Measurements from ENCODE around the gene TAGLN.

DNA sequence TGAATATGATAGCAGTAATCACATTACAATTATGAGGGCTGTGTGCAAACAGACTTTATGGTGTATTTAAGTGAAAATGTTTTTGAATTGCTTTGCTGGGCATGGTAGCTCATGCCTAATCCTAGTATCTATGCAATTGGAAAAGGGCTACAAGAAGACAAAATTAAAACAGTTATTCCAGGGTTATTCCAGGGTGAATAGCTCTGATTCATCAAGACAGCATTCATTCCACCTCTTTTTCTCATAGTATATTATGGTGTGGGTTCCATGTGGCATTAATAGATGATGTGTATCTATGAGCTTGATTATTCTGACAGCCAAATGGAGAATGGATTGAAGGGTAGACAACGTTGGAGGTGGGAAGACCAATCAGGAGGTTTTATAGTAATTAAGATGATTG is 32.7 kb upstream of the TAGLN start:
- TF ChIP-seq EZH2 (IDR thresholded peaks at IDR 0.05; ENCODE audit: borderline replicate concordance, low read depth, low read length, severe bottlenecking), result no peak
- TF ChIP-seq, protein P1, sequence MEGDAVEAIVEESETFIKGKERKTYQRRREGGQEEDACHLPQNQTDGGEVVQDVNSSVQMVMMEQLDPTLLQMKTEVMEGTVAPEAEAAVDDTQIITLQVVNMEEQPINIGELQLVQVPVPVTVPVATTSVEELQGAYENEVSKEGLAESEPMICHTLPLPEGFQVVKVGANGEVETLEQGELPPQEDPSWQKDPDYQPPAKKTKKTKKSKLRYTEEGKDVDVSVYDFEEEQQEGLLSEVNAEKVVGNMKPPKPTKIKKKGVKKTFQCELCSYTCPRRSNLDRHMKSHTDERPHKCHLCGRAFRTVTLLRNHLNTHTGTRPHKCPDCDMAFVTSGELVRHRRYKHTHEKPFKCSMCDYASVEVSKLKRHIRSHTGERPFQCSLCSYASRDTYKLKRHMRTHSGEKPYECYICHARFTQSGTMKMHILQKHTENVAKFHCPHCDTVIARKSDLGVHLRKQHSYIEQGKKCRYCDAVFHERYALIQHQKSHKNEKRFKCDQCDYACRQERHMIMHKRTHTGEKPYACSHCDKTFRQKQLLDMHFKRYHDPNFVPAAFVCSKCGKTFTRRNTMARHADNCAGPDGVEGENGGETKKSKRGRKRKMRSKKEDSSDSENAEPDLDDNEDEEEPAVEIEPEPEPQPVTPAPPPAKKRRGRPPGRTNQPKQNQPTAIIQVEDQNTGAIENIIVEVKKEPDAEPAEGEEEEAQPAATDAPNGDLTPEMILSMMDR (IDR thresholded peaks at IDR 0.05; ENCODE audit: borderline replicate concordance, extremely low read depth, low read length, poor library complexity, severe bottlenecking), result no peak
